H9 (cell line): Measurements from ENCODE around the gene NT5C3A. TPM values are rescaled to one million over a fixed set of nuclear protein-coding genes. Genes with fewer than 3 reads are reported as not detected.
"Not testable (repeated sequence)": the region's sequence is repeated elsewhere in the genome, so short reads cannot be mapped to it uniquely, and the experiment has no call there.

ENCODE experiments used
- DNase-seq: peaks from one replicate; pipeline ENCODE4 v3.0.0-alpha.2; 2017
- H2AFZ ChIP-seq: one replicate; pipeline ENCODE4 v1.6.1; 2013; ENCODE audit warnings: mild to moderate bottlenecking, low read length, control low read depth, moderate library complexity
- H2AK5ac ChIP-seq: 2 replicates; pipeline ENCODE4 v1.6.1; 2013; ENCODE audit warnings: low read length, control low read depth, mixed read lengths; ENCODE audit not compliant: insufficient read length
- H2BK120ac ChIP-seq: one replicate; pipeline ENCODE4 v1.6.1; 2013; ENCODE audit warnings: low read depth, mild to moderate bottlenecking, low read length, control low read depth, inconsistent platforms; ENCODE audit not compliant: poor library complexity, severe bottlenecking
- H2BK12ac ChIP-seq: 2 replicates; pipeline ENCODE4 v1.6.1; 2013; ENCODE audit warnings: low read length, control low read depth, mixed read lengths, low read depth; ENCODE audit not compliant: insufficient read length
- H2BK15ac ChIP-seq: 2 replicates; pipeline ENCODE4 v1.6.1; 2013; ENCODE audit warnings: low read depth, low read length, control low read depth
- H2BK20ac ChIP-seq: one replicate; pipeline ENCODE4 v1.6.1; 2013; ENCODE audit warnings: low read depth, mild to moderate bottlenecking, low read length, control low read depth, inconsistent platforms; ENCODE audit not compliant: poor library complexity, severe bottlenecking
- H2BK5ac ChIP-seq: 2 replicates; pipeline ENCODE4 v1.6.1; 2013; ENCODE audit warnings: low read length, control low read depth, mixed read lengths; ENCODE audit not compliant: insufficient read length
- H3K14ac ChIP-seq: 2 replicates; pipeline ENCODE4 v1.6.1; 2013; ENCODE audit warnings: low read length, control low read depth; ENCODE audit not compliant: insufficient read depth
- H3K18ac ChIP-seq: 2 replicates; pipeline ENCODE4 v1.6.1; 2013; ENCODE audit warnings: low read depth, mild to moderate bottlenecking, mixed read lengths, low read length, control low read depth; ENCODE audit not compliant: insufficient read length
- H3K23ac ChIP-seq: 2 replicates; pipeline ENCODE4 v1.6.1; 2013; ENCODE audit warnings: low read length, control low read depth, mixed read lengths, low read depth; ENCODE audit not compliant: insufficient read length
- H3K23me2 ChIP-seq: 2 replicates; pipeline ENCODE4 v1.6.1; 2013; ENCODE audit warnings: low read depth, mild to moderate bottlenecking, mixed read lengths, low read length, control low read depth; ENCODE audit not compliant: insufficient read length, poor library complexity, severe bottlenecking
- H3K27ac ChIP-seq: 2 replicates; pipeline ENCODE4 v1.5.1; 2013; ENCODE audit warnings: low read length, control low read depth, mixed read lengths, low read depth; ENCODE audit not compliant: insufficient read length
- H3K27me3 ChIP-seq: 2 replicates; pipeline ENCODE4 v1.6.1; 2013; ENCODE audit warnings: low read length, control low read depth, inconsistent platforms; ENCODE audit not compliant: insufficient read depth
- H3K4ac ChIP-seq: 2 replicates; pipeline ENCODE4 v1.6.1; 2013; ENCODE audit warnings: low read depth, mild to moderate bottlenecking, control low read depth, inconsistent platforms, low read length, moderate library complexity
- H3K4me1 ChIP-seq: 2 replicates; pipeline ENCODE4 v1.6.1; 2013; ENCODE audit warnings: low read length, control low read depth, inconsistent platforms; ENCODE audit not compliant: insufficient read depth
- H3K4me2 ChIP-seq: 2 replicates; pipeline ENCODE4 v1.6.1; 2013; ENCODE audit warnings: low read length, control low read depth, mixed read lengths; ENCODE audit not compliant: insufficient read length, insufficient read depth
- H3K56ac ChIP-seq: 2 replicates; pipeline ENCODE4 v1.6.1; 2013; ENCODE audit warnings: low read depth, mild to moderate bottlenecking, mixed read lengths, low read length, control low read depth; ENCODE audit not compliant: insufficient read length
- H3K79me1 ChIP-seq: 2 replicates; pipeline ENCODE4 v1.6.1; 2013; ENCODE audit warnings: low read depth, mild to moderate bottlenecking, moderate library complexity, low read length, control low read depth, inconsistent platforms; ENCODE audit not compliant: insufficient read depth, poor library complexity, severe bottlenecking
- H3K79me2 ChIP-seq: 2 replicates; pipeline ENCODE4 v1.6.1; 2013; ENCODE audit warnings: low read length, control low read depth, inconsistent platforms; ENCODE audit not compliant: insufficient read depth
- H3K9ac ChIP-seq: 2 replicates; pipeline ENCODE4 v1.6.1; 2013; ENCODE audit warnings: low read length, control low read depth, mixed read lengths; ENCODE audit not compliant: insufficient read length; ENCODE audit errors: extremely low read depth
- H3K9me3 ChIP-seq: one replicate; pipeline ENCODE4 v1.6.1; 2013; ENCODE audit warnings: low read depth, low read length, inconsistent platforms; ENCODE audit not compliant: control insufficient read depth
- H3T11ph ChIP-seq: one replicate; pipeline ENCODE4 v1.6.1; 2013; ENCODE audit warnings: mild to moderate bottlenecking, low read length, control low read depth, inconsistent platforms
- H4K20me1 ChIP-seq: one replicate; pipeline ENCODE4 v1.6.1; 2013; ENCODE audit not compliant: control insufficient read depth, insufficient read length, insufficient read depth
- H4K5ac ChIP-seq: 2 replicates; pipeline ENCODE4 v1.6.1; 2013; ENCODE audit warnings: low read depth, mild to moderate bottlenecking, mixed read lengths, low read length, control low read depth; ENCODE audit not compliant: insufficient read length
- H4K8ac ChIP-seq: replicated peaks from 2 replicates; pipeline ENCODE4 v1.6.1; 2013; ENCODE audit warnings: low read length, control low read depth, mixed read lengths, low read depth; ENCODE audit not compliant: insufficient read length
- H4K91ac ChIP-seq: 2 replicates; pipeline ENCODE4 v1.6.1; 2013; ENCODE audit warnings: low read depth, mild to moderate bottlenecking, moderate library complexity, mixed read lengths, low read length, control low read depth; ENCODE audit not compliant: insufficient read length
- H3K27ac Mint-ChIP-seq, 3 experiments: 2 replicates in 2 of 3; 3 replicates in 1 of 3; pipeline ENCODE4 v1.8.0; 2020 to 2021; ENCODE audit warnings: mixed read lengths in 3 of 3, mild to moderate bottlenecking in 1 of 3, moderate library complexity in 1 of 3
- H3K27me3 Mint-ChIP-seq: 2 replicates; pipeline ENCODE4 v1.8.0; 2021; ENCODE audit warnings: low read depth, mild to moderate bottlenecking, moderate library complexity, mixed read lengths
- H3K36me3 Mint-ChIP-seq, 3 experiments: 2 replicates in 2 of 3; 3 replicates in 1 of 3; pipeline ENCODE4 v1.8.0; 2020 to 2021; ENCODE audit warnings: low read depth in 3 of 3, mixed read lengths in 3 of 3; ENCODE audit not compliant: insufficient read depth in 1 of 3
- H3K4me1 Mint-ChIP-seq, 2 experiments: 2 replicates each; pipeline ENCODE4 v1.8.0; 2020; ENCODE audit warnings: mixed read lengths in 2 of 2
- H3K4me3 Mint-ChIP-seq, 2 experiments: 2 replicates in 1 of 2; 3 replicates in 1 of 2; pipeline ENCODE4 v1.8.0; 2020 to 2021; ENCODE audit warnings: mild to moderate bottlenecking in 2 of 2, mixed read lengths in 2 of 2, moderate library complexity in 1 of 2
- H3K9me3 Mint-ChIP-seq, 2 experiments: 2 replicates in 1 of 2; 3 replicates in 1 of 2; pipeline ENCODE4 v1.8.0; 2020; ENCODE audit warnings: mild to moderate bottlenecking in 2 of 2, mixed read lengths in 2 of 2, moderate library complexity in 1 of 2
- CTCF ChIP-seq: fragments of 200-600 bp; sonication (generic); conservative IDR thresholded peaks from 3 replicates; pipeline ENCODE4 v1.8.0; 2021; ENCODE audit warnings: antibody characterized with exemption, mild to moderate bottlenecking
- WGBS: extraction: QIAGEN DNeasy Blood & Tissue Kit; methylation state at CpG from one replicate; pipeline ENCODE4 v1.1.7; 2013; ENCODE audit warnings: missing lambda C conversion rate, low lambda C conversion rate, mixed read lengths; ENCODE audit not compliant: insufficient read length; ENCODE audit errors: extremely low coverage; 5-methylcytosine and 5-hydroxymethylcytosine counted together
- total RNA-seq: library from RNA; stranded (reverse); gene quantifications from 2 replicates; pipeline ENCODE4 v1.2.1, GENCODE V29; 2021

Gene NT5C3A
- total RNA-seq, 1 experiment from 2014 or later: 22.1 TPM

- not testable (repeated sequence) for H3K27me3 ChIP-seq, H3K36me3 Mint-ChIP-seq, H3K14ac ChIP-seq, H3K23me2 ChIP-seq, H3K27ac ChIP-seq, H3T11ph ChIP-seq, H3K9me3 ChIP-seq, H2AFZ ChIP-seq, H3K9ac ChIP-seq, H3K23ac ChIP-seq, H2AK5ac ChIP-seq, H3K27ac Mint-ChIP-seq, H3K9me3 Mint-ChIP-seq, H4K20me1 ChIP-seq, H2BK15ac ChIP-seq, H3K79me1 ChIP-seq, H4K8ac ChIP-seq, H3K56ac ChIP-seq, H2BK120ac ChIP-seq, H3K4ac ChIP-seq, H3K4me3 Mint-ChIP-seq, H3K4me1 ChIP-seq, H3K4me1 Mint-ChIP-seq, H2BK12ac ChIP-seq, H2BK5ac ChIP-seq, H3K18ac ChIP-seq, DNase-seq, H3K4me2 ChIP-seq, H4K91ac ChIP-seq, H4K5ac ChIP-seq, H3K79me2 ChIP-seq, H2BK20ac ChIP-seq
- no CpG with 5 or more reads among the region's 8 CpGs for WGBS
- peak; percentile 53; the same call in 2 of the 3 replicates for TF ChIP-seq CTCF
- H3K27me3 Mint-ChIP-seq: peaks cover 41% of the 10 kb centered on the region
Observed at GRCh38 chr7:32964461-32965159, 98.0 kb downstream of the NT5C3A start.

Other genes starting within 250 kb of the NT5C3A start
- gene KBTBD2, start 171.0 kb downstream of the NT5C3A start, total RNA-seq: 31.5 and 34.2 TPM in 2 replicates
- 11.1 and 17.7 TPM in 2 replicates for gene FKBP9, start 105.3 kb downstream of the NT5C3A start, total RNA-seq
- gene RP9, start 46.6 kb upstream of the NT5C3A start, total RNA-seq: 13.5 and 16.2 TPM in 2 replicates
- 26.4 and 29.7 TPM in 2 replicates for gene BBS9, start 66.8 kb upstream of the NT5C3A start, total RNA-seq